KG1 (cell line): ENCODE measurements around the gene IPO11.
"Not testable (repeated sequence)": the region's sequence is repeated elsewhere in the genome, so short reads cannot be mapped to it uniquely, and the experiment has no call there.

Source experiments
- DNase-seq: peaks from one replicate; lab custom pipeline; 2025; lab: John Stamatoyannopoulos, UW

IPO11 gene

DNA sequence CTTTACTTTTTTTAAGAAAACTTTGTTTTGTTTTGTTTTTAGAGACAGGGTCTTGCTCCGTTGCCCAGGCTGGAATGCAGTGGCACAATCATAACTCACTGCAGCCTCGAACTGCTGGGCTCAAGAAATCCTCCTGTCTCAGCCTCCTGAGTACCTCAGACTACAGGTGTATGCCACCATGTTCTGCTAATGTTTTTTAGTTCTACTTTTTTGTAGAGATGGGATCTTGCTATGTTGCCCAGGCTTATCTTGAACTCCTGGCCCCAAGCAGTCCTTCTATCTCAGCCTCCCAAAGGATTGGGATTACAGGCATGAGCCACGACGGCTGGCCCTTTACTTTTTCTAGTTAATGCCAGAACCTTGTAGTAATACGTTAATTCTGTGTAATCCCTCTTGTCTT is 36.0 kb downstream of the IPO11 start:
- DNase-seq, result no peak

DNA sequence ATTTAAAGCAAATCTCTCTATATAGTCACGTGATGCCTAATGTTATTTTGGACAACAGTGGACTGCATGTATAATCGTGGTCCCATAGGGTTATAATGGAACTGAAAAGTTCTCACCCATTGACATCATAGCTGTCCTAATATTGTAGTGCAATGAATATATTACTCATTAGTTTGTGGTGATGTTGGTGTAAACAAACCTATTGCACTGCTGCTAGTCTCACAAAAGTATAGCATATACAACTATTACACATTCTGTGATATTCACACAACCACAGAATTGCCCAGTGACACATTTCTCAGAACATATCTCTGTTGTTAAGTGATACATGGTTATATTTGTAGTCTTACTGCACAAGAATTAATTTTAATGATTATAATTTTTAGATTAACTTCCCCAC is 37.7 kb downstream of the IPO11 start:
- DNase-seq, result no peak

DNA sequence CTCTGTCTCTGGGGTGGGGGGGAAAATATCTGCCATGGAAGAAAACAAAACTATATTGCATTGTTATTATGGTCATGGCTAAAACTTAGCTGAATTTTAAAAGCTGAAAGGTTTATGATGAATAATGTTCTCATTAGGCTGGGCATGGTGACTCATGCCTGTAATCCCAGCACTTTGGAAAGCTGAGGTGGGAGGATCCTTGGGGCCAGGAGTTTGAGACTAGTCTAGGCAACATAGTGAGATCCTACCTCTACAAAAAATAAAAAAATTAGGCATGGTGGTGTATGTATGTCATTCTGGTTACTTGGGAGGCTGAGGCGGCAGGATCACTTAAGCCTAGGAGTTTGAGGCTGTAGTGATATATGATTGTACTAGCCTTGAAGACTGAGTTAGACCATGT is 44.5 kb downstream of the IPO11 start:
- no peak for DNase-seq

DNA sequence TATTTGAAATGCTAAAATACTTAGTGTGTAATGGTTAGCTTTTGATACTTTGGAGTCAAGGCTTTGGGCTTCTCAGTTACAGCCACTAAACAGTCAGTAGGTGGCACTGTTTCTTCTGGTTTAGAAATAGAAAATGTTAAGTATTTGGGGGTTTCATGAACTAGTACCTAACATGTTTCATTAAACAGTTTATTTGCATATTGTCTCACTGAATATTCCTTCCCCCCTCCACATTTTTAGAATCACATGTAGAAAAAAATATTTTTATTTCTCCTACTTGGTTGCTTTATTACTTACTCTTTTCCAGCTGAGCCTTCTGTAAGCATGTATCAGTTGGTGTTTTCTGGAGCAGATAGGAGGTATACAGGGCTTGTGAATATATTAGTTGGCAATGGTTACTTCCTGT is 48.0 kb downstream of the IPO11 start:
- no peak for DNase-seq

DNA sequence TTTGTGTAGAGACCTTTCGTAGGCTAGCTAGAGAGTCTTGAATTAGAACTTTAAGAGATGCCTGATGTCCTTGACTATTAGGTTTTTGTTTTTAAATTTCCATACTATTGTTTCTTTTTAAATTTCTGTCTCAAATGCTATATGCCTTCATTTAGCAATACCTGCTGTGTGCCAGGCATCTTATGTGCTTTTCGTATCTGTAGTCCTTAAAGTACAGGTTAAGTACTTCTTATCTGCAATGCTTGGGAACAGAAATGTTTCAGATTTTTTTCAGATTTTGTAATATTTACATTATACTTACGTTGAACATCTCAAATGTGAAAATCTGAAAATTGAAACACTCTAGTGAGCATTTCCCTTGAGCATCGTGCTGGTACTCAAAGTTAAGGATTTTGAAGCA is 49.0 kb downstream of the IPO11 start:
- no peak for DNase-seq

DNA sequence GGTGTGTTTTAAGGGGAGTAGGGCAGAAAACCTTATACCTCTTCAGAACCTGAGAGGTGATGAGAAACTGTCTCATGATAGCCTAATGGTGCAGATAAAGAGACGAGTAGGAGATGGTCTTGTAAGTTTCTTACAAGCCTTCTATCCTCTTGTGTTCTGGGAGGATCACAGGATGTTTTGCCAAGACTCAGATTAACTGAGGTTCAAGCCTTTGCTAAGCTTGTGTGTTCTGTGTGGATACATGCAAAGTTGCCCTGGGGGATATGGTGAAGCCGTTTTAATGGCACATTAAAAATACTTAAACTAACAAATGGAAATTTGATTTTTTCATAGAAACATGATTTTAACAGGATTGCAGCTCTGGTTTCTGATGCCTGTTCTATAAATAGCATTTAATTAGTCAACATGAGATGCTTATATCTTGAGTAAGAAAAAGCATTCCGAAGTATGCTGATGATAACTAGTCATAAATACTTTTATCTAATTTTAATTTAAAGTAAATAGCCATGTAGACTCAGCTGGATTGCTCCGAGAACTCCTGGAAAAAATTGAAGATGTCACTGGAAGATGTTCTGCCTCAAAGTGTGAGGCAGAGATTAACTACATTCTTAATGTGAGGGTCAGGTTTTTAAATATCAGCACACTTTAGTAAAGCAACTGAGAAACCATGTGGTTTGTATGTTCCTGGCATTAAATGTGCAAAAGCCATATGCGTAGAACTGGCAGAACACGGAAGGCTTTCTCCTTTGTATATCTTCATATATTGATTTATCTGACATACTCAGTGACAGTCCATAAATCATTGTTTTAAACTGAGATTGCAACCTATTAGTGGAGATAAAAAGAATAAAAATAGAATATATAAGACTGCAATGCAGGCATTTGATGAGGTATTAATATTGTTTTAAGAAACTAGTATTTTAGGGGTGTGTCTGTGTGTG is 53.7 kb downstream of the IPO11 start:
- DNase-seq, result no peak

DNA sequence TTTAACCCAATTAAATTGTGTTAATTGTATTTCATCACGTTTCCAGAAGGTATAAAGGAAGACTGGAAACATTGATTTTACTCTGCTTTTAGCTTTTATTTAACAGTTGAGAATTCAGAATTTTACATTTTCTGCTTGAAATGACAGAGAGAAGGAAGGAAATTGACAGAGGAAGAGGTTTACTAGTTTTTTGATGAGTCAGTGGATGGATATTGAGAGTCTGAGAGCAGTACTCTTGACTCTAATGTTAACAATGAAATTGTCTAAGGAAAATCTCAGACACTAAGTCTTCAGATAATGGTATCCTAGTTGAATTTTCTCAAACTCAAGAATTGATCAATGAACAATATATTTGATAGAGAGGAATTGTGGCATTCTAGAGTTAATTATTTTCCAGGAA is 60.6 kb downstream of the IPO11 start:
- DNase-seq, result no peak

DNA sequence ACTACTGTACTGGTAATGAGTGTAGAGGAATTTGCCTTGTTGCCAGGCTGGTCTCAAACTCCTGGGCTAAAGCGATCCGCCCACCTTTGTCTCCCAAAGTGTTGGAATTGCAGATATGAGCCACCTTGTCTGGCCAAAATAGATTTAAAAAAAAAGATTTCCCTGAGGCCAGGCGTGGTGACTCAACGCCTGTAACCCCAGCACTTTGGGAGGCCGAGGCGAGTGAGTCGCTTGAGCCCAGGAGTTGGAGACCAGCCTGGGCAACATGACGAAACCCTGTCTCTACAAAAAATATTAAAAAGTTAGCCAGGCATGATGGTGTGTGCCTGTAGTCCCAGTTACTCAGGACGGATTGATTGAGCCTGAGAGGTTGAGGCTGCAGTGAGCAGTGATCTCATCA is 62.5 kb downstream of the IPO11 start:
- no peak for DNase-seq

DNA sequence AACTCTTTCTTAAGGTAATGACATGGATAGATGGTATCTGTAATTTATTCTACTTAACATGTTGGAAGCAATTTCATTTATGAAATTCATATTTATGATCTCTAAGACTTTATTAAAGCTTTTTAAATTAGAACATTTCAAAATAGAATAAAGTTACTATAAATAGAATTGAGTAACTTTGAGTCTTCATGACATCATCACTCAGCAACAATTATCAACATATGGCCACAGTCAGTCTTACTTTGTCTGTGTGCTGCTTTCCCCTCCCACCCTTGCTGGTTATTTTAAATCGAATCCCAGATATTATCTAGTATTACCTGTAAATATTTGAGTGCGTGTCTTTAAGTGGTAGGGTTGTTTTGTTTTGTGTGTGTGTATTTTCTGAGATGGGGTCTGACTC is 65.2 kb downstream of the IPO11 start:
- DNase-seq, result no peak

DNA sequence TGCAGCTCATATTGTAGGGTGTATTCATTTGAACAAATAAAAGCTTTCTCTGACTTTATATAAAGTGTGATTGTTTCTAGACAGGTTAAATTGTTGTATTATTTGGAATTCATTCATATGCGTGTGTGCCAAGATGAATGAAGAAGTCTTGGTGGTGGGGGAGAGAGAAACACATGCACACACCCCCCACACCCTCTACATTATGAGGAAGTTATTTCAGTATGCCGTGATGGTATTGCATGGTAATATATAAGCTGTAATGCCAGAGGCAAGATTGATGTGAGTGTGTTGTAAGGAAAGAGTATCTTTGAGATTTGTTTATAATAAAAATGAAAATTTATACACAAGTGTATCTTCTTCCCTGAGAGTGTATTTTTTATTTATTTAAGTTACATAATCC is 71.0 kb downstream of the IPO11 start:
- DNase-seq, result no peak

DNA sequence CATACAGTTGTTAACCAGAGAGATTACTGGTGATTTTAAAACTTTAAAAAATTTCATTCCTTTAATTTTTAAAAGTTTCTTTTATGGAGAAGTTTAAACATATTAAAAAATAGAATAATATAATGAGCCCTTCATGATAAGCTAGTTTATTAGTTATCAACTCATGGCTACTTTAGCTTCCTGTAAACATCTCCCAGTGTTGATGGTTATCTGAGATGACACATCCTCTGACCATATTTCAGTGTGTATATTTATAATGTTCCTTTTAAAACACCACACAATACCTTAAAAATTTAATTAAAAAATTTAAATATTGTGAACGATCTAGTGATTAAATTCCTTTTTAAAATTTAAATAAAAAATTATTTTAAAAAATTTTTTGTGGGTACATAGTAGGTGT is 74.1 kb downstream of the IPO11 start:
- no peak for DNase-seq

DNA sequence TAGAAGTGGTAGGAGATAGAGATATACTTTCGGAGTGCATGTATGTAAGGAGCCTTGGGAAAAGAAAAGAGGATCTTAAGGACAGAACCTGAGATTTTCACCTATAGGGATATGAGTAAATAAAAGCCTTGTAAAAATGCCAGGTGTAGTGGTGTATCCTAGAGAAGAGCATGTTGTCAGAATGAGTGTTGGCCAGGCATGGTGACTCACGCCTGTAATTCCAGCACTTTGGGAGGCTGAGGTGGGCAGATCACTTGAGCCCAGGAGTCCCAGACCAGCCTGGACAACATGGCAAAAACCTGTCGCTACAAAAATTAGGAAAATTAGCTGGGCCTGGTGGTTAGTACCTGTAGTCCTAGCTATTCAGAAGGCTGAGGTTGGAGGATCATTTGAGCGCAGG is 76.0 kb downstream of the IPO11 start:
- no peak for DNase-seq

DNA sequence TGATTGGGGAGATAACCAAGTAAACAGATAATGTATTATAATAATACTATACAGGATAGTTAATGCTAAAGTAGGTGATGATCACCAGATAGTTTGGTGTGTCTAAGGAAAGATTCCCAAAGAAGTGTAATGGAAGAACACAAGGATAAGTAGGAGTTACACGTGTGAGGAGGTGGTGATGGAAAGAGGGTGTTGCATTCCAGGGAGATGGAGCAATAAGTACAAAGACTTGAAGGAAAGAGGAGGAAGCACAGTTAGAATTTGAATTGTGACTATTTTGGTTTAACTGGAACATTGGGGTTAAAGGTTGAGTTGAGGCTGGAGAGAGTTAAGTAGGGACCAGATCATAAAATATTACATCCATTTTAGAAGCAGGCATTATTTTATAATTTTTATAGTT is 76.9 kb downstream of the IPO11 start:
- no peak for DNase-seq

DNA sequence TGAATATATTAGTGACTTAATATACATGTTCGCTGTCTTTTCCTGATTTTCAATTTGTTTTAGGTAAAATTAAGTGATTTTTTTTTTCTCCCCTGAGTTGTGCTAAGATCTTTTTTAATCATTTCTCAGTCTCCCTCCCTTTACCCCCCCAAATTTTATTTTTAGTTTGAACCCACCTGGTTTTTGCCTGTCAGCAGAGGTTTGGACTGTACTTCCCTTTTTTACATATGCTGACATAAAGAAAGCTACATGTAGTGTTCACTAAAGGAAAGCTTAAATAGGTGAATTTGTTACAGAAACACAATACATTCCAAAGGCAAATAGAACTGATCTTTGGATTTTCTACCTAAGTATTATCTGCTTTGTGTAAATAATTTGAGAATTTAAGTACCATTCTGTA is 82.2 kb downstream of the IPO11 start:
- DNase-seq, result no peak

DNA sequence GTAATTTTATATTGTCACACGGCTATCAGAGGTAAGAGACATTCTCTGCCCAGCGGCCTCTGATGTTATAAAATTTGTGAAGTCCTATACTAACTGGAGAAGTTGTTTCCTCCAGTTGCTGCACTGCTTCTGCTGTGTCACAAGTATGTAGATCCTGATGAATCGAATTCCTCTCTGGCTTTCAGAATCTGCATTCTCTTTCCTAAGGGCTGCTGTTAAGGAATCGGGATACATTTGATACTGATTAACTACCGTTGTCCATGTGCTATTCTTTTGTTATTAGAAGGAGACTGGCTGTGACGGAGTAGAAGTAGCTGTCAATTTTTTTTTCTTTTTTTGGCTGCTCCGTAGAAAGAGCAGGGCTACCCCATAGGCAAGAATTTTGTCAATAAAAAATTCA is 84.3 kb downstream of the IPO11 start:
- DNase-seq, result no peak

DNA sequence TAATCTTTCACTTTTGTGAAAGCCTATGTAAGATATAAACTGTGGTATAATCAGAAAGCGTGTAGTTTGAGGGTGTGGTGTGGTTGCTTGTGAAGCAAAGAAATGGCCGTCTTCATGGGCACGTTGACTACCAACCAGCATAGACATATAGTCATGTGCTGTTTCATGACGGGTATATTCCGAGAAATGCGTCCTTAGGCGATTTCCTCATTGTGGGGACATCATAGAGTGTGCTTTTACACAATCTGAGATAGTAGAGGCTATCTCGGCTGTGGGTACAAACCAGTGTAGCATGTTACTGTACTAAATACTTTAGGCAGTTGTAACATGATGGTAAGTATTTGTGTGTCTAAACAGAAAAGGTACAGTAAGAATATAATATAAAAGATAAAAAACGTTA is 86.4 kb downstream of the IPO11 start:
- DNase-seq, result no peak

DNA sequence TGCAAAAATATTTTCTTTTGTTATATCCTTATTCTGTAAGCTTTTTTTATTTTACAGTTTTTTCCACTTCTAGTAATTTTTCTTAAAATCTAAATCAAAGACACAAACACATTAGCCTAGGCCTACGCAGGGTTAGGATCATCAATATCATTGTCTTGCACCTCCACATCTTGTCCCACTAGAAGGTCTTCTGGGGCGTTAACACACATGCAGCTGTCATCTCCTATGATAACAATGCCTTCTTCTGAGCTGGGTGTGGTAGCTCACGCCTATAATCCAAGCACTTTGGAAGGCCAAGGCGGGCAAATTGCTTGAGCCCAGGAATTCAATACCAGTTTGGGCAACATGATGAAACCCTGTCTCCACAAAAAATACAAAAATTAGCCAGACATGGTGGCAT is 87.2 kb downstream of the IPO11 start:
- DNase-seq, result no peak

DNA sequence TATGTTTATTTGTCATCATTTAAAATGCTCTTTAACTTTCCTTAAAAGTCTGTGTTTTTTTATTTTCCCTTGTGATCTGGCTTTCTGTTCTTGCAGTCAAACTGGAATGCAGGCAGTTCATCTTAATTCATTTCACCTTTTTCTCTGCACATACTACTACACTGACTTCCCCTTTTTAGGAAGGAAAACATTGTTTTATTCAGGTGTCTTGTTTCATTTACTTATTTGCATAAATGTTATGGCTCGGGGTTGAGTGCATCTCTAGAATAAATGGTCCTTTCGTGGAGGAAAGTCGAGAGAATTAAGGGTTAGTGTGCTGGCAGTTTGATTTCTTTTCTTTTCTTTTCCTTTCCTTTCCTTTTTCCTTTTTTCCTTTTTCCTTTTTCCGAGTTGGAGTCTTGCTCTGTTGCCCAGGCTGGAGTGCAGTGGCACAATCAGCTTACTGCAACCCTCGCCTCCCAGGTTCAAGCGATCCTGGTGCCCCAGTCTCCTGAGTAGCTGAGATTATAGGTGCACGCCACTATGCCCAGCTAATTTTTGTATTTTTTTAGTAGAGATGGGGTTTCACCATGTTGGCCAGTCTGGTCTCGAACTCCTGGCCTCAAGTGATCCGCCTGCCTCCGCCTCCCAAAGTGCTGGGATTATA is 90.0 kb downstream of the IPO11 start:
- no peak for DNase-seq

DNA sequence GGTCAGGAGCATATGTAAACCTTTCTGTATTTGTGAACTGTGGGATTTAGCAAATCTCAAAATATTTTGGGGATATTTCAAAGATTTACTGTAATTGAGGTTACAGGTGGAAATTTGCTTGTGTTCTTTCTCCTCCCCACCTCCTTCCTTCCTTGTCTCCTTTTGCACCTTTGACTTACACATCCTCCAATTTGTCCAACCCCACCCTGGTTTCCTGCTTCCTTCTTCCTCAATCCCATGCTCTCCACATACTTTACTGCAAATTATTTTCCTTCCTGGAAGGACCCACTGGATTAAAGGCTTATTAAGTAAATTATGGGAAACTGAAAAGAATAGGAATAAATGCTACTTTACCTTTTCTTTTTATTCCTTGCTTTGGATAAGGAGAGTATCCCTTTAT is 91.6 kb downstream of the IPO11 start:
- DNase-seq, result no peak

DNA sequence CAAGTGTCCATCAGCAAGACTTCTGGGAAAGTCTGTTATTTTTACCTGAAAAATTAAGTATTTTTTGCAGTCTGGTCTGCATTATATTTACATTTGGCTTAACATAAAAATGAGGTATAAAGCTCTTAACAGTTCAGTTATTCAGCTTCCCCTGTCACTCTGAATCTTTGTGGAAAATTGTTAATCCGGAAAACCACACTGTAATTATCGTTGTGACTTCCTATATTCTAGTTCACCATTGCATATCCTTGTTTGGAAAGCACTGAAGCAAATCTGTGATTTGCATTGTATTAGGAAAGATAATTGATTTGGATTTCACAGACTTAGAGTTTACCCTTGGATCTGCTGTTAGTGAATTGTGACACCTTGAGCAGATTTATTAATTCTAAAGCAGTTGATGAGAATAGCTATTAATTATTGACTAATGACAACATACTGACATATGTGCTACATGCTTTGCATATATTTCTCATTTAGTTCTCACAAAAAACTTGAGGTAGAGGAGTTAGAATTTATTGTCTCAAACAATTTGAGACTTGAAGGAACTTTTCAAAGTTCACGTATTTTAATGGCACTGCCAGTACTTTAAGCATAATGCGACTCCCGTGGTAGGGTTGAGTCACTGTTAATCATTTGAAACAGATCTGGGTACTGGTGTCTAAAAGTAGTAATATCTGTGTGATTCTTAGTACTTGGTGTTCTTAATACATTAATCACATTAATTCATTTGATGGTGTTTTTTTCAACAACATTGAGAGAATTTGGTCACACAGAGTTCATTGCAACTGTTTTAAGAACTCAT is 94.3 kb downstream of the IPO11 start:
- DNase-seq, result no peak

DNA sequence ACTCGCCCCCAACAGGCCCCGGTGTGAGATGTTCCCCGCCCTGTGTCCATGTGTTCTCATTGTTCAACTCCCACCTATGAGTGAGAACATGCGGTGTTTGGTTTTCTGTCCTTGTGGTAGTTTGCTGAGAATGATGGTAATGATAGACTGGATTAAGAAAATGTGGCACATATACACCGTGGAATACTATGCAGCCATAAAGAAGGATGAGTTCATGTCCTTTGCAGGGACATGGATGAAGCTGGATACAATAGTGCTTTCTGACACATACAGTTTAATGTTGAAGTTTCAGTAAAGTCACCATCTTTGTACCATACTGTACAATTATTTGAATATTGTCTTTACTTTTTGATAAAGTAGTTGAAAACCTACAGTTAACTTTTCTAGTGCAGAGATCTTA is 96.2 kb downstream of the IPO11 start:
- not testable (repeated sequence) for DNase-seq

DNA sequence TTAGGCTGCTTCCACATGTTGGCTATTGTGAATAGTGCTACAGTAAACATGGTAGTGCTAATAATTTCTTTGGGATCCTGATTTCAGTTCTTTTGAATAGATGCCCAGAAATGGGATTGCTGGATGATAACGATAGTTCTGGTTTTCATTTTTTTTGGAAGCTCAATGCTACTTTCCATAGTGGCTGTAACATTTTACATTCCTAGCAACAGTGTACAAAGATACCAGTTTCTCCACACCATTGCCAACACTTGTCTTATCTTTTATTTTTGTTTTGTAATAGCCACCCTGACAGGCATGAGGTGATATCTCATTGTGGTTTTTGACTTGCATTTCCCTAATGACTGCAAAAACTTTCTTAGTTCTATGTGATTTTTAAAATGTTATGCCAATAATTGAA is 97.2 kb downstream of the IPO11 start:
- no peak for DNase-seq

DNA sequence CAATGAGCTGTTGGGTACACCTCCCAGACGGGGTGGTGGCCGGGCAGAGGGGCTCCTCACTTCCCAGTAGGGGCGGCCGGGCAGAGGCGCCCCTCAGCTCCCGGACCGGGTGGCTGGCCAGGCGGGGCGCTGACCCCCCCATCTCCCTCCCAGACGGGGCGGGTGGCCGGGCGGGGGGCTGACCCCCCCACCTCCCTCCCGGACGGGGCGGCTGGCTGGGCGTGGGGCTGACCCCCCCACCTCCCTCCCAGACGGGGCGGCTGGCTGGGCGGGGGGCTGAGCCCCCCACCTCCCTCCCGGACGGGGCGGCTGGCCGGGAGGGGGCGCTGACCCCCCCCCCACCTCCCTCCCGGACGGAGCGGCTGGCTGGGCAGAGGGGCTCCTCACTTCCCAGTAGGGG is 100.5 kb downstream of the IPO11 start:
- not testable (repeated sequence) for DNase-seq
